Measurements from ENCODE around the gene MEIKIN.
"Not testable (repeated sequence)": the region's sequence is repeated elsewhere in the genome, so short reads cannot be mapped to it uniquely, and the experiment has no call there.

The MEIKIN gene

DNA sequence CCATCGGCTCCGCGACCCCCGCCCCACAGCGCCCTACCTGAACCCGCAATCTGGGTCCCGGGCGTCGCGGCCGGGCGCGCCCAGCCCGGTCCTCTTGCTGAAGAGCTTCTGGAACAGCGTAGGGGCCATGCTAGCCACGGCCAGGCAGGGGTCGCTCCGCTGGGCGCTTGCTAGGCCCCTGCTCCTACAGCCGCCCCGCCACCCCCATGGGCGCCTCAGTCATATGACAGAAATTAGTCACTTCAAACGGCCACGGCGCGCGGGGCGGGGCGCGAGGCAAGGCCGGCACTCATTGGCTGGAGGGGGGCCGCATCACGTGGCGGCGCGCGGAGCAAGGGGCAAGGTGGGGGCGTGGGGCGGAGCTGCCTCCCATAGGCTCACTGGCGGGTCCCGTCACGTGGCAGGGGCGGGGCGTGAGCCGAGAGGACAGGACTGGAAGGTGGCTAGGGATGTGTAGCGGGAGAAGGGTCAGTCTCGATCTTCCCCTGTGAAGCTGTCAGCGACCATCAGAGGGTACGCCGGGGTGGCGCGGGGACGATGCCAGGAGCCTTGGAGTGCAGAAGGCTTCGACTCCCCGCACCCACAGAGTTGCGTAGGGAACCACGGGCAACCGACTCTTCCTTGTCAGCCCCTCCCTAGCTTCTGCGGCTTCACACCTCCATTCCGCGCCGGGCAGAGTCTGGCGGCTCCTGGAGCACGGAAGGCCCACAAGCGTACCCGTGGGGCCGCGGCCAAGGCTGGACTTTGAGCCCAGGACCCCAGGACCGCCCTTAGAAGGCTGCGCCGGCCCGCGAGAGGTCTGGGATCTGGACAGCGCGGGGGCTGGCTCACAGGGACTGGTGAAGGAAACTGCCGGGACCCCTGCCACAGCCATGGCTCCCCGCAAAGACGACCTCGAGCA lies 148.4 kb downstream of the MEIKIN start, which contains the start of gene FNIP1:
Gene FNIP1, minus strand, starts transcription at position 225 of the 901 bp plus-strand sequence. Its CDS starts 96 bp downstream, at position 129.
- peak; percentile 99 for DNase-seq (ENCODE audit: low spot score)

DNA sequence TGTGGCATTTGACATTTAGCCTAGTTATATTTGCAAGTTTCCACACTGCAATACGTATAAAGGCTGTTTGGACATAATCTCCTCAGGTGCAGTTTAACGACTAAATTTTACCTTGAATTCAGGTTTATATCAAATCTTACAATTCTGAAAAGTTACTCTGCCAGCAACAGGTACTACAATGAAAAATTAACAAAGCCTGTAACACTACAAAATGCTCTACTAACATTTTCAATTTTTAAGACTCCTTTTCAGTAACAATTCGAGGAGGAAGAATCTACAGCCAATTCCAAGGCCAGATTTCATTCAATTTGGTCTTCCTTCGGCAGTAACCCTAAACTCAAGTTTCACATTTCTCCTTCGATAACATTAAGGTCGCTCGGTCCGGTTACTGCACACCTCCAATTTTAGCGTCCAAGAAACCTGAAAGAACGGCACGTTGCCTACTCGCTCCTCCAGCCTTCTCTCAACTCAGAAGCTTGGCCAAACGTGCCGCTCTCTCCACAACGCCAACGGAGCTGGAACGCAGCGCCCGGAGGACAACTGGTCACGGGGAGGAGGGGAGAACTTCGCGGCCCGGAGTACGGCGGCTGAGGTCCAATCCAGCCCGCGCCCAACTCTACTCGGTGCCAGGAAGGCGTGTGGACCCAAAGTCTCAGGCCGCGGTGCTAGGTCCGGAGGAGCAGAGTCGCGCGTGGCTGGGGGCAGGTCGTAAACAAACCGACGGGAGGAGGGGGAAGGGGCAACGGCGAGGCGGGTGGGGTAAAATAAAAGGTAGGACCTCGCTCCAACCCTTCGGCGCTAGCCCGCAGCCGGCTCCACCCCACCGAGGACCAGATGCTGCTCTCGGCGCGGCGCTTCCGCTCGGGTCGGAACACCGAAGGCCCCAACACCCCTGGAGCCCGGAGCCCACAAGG lies 149.3 kb downstream of the MEIKIN start:
- DNase-seq (ENCODE audit: low spot score) = peak; percentile 64

DNA sequence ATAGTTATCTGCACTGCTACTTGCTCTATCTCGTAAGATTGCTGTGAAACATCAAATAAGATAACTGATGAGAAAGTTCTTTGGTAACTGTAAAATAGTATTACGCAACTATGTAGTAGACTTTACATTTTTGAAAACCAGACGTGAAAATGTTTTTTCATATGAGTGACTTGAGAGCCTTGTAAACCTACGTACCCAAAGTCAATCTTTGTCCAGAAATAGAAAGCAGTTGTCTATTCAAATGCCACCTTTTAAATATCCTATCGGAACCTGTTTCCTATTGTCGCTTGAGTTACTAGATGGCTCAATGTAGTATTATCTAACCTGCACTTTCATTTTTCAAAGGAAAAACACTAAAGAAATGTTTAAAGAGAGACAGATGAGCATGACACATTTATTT lies 150.2 kb downstream of the MEIKIN start:
- no peak for DNase-seq (ENCODE audit: low spot score)

DNA sequence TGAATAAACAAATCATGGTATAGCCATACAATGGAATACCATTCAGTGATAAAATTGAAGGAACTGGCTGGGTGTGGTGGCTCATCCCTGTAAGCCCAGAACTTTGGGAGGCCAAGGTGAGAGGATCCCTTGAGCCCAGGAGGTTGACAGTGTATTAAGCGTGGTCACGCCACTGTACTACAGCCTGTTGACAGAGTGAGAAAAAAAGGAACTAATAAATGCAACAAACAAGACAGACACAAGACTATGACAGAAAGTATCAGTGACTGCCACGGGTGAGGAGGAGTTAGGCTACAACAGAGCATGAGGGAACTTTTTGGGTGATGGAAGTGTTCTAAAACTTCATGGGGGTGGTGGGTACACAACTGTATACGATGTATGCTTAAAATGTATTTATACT lies 150.9 kb downstream of the MEIKIN start:
- no peak for DNase-seq (ENCODE audit: low spot score)

DNA sequence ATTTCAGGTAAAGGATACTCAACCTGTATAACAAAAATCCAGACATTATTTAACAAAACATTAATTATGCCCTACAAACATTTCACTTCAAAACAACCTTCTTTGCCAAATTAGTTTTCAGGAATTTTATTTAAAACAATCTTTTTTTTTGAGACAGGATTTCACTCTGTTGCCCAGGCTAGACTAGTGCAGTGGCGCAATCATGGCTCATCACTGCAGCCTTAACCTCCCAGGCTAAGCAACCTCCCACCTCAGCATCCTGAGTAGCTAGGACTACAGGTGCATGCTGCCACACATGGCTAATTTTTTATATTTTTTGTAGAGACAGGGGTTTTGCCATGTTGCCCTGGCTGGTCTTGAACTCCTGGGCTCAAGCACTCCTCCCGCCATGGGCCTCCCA lies 152.6 kb downstream of the MEIKIN start:
- DNase-seq (ENCODE audit: low spot score) = no peak

DNA sequence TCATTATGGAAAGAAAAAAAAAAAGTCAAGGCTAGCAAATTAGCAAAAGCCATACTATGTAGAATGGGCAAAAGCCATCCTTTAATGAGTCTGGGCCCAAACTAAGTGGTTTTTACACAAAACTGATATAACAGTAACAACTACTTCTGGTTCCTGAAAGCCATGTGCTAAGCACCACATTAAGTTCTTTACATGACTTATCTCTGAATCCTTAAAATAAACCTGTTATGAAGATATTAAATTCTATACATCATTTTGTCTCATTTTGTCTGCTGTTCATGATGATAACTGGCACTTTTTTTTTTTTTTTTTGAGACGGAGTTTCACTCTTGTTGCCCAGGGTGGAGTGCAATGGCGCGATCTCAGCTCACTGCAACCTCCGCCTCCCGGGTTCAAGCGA lies 153.6 kb downstream of the MEIKIN start:
- no peak for DNase-seq (ENCODE audit: low spot score)

DNA sequence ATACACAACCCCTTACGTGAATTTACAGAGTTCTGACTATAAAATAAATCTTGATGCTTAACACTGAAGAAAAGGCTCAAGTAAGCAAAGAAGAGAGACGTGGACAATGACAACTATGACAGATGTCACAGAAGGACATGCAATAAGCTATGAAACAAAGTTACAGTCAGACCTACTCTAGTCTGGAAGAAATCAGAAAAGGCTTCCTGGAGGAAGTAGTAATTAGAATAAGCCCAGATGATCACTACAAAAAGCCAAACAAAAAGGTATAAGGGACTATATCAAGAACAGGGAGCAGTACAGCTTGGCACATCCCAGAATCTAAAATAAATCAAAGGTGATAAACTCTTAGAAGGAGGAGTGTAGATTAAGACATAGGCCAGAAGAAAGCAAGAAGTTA lies 154.9 kb downstream of the MEIKIN start:
- DNase-seq (ENCODE audit: low spot score) = no peak

DNA sequence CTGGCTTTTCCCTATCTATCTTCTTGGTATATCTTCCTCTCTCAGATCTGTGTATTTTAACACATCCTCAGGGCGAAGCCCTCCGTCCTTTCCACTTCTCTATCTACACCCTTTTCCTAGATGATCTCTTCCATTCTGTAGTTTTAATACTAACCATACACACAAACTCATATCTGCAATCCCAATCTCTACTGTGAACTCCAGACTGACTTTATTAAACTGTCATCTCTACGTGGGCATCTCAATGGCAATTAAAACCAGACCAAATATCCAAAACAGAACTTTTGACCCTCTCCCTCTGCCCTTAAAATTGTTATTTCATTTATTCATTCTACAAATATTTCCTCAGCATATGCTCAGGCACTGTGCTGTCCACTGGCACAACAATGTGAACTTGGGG lies 155.7 kb downstream of the MEIKIN start:
- DNase-seq (ENCODE audit: low spot score) = no peak

DNA sequence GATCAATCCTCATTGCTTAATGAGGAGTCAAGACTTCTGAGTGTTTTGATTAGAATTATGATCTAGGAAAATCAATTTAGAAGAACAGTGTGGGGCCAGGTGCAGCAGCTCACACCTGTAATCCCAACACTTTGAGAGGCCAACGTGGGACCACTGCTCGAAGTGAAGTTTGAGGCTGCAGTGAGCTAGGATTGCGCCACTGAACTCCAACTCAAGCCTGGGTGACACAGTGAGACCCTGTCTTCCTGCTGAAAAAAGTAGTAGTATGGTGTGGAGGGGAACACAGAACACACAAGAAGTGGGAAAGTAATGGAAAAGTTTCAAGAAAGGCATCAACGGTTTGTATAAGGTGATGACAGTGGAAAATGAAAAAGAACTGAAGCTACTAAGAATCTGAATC lies 157.7 kb downstream of the MEIKIN start:
- DNase-seq (ENCODE audit: low spot score) = no peak

DNA sequence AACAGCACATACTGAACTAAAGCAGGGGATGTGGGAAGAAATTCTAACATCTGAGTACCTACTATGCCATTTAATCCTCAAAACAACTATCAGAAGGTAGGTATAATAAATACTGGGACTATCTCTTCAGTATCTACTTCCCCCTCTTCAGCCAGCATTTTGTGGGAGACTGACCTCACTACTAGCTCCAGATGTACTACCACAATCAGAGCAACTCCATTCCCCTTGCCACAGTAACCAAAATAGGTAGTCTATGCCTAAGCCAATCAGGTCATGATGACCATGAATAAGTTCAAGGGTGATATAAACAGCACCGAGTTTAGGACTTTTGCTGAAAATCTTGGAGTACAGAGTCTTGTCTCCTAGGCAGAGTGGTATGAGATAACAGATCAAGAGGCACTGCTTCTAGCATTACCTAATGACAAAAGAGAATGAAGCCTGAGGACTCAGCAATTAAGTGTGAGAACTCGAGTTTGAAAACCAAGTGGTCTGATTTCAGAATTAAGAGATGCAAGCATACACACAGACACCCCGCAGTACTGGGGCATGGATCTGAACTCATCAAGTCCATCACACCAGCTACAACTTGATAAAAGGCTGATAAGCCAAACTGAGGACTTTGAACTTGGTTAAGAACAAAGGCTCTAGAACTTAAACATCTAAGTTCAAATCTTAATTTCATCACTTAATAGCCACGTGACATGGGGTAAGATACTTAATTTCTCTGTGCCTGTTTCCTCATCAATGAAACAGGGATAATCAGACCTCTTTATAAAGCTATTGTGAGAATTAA lies 158.4 kb downstream of the MEIKIN start:
- DNase-seq (ENCODE audit: low spot score) = no peak

DNA sequence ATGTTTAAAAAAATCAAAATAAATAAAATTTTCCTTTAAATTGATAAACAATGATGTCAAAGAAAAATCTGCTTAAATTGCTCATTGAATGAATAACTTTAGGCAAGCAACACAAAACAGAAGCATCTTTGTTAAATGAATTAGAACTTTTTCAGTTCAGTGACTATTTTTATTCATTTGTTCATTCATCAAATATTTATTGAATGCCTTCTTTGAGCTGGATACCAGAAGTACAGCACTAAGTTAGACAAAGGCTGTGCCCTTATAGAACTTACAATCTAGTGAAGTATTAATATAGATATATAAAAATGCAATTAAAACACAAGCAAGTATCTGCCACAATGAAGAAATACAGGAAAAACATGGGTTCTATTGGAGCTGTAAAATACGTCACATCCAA lies 159.4 kb downstream of the MEIKIN start:
- no peak for DNase-seq (ENCODE audit: low spot score)

DNA sequence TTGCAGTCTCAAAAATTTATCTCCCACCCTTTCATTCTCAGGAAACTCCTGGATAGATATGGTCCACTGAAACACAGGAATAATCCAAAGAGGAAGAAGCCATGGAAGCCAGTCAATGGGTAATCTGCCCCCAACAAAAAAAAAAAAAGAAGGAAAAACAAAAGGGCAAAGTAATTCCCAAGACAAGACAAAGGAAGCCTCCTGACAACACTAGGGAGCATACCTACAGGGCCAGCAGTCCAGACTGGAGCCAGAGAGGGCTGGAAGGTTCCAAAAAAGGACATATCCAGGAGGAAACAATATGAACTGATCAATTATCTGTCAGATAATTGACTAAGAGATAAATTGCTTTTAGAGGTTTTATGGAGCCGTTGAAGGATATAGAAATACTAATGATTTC lies 161.6 kb downstream of the MEIKIN start:
- DNase-seq (ENCODE audit: low spot score) = no peak

DNA sequence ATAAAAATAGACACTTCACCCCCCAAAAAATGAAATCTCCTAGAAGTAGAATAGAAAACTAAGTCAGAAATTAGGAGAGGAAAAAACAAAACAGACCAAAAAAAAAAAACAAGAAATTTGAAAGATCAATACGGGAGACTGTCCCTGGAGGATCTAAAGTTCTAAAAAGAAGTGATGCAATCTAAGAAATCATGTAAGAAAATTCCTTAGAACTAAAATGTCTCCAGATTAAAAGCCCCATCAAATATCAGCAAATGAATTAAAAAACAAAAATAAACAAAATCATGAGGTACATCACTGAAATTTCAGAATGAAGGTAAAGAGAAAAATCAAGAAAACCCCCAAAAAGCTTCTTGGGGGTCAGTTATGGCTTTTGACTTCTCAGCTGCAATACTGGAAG lies 162.1 kb downstream of the MEIKIN start:
- no peak for DNase-seq (ENCODE audit: low spot score)

DNA sequence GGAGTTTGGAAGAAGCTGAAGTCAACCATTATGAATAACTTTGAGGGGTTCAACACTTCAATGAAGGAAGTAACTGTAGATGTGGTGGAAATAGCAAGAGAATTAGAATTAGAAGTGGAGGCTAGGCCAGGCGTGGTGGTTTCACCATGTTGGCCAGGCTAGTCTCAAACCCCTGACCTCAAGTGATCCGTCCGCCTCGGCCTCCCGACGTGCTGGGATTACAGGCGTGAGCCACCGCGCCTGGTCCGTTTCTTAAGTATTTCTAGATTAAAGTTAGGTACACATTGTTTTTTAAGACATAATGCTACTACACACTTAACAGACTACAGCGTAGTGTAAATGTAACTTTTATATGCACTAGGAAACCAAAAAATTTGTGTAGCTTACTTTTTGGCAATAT lies 162.7 kb downstream of the MEIKIN start:
- DNase-seq (ENCODE audit: low spot score) = no peak

DNA sequence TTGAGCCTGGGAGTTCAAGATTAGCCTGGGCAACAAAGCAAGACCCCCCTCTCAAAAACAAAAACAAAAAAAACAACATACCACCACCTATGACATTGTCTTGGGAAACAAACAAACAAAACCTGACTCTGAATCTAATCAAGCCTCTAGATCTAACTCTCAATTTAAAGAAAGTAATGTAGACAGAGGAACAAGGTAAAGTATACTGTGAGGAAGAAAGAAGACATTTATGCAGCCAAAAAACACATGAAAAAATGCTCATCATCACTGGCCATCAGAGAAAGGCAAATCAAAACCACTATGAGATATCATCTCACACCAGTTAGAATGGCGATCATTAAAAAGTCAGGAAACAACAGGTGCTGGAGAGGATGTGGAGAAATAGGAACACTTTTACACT lies 167.3 kb downstream of the MEIKIN start:
- DNase-seq (ENCODE audit: low spot score) = not testable (repeated sequence)

DNA sequence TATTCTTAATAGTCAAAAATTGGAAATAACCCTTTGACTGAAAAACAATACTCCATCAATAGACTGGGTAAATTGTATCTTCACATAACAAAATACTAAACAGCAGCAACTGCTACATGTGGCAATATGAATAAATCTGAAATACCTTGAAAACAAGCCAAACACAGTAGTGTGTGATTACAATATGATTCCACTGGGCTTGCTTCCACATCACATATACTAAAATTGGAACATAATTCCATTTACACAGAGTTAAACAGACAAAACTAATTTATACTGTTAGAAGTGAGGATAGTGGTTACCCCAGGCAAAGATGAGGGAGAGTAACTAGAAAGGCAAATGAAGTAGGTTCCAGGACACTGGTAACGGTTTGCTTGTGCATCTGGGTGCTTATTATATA lies 169.0 kb downstream of the MEIKIN start:
- no peak for DNase-seq (ENCODE audit: low spot score)

DNA sequence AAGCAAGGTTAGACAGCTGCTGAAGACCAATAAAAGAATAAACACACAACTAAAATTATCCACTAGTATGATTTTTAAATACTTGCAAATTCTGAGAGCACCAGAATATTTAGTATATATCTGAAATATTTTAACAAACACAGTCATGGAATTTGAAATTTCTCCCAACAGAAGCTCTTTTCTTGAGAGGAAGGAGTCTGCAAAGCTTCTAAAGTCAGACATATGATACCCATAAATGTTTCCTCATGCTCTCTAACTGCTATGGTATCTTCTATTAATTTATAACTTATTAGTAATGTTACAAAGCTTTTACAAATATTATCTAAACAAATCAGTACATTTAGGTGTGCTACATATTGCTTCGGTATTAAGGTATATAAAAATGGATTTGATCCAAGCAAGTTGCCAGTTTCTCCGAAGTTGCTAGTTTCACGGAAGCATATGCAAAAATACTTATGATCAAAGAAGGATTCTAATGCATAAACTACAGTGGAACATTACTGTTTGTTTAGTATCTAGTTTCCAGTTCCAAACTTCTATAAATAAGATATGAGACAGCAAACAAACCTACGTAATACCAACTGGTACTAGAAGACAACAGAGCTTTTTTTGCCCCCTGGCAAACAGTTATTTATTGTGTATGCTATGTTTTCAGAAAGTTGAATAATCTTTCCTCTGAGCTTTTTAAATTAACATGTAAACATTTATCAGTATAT lies 170.7 kb downstream of the MEIKIN start:
- DNase-seq (ENCODE audit: low spot score) = no peak

DNA sequence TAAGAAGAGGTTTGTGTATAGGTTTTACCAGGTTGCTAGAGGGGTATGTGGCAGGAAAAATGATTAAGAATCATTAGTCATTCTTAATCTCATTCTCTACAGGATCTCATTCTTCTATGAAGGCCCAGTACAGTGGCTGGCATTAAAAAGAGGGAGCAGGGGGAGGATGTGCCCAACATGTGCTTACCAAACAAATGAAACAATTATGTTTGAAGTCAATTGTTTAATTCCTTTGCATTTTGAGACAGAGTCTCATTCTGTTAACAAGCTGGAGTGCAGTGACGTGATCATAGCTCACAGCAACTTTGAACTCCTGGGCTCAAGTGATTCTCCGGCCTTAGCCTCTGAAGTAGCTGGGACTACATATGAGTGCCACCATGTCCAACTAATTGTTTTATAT lies 171.7 kb downstream of the MEIKIN start:
- DNase-seq (ENCODE audit: low spot score) = no peak

DNA sequence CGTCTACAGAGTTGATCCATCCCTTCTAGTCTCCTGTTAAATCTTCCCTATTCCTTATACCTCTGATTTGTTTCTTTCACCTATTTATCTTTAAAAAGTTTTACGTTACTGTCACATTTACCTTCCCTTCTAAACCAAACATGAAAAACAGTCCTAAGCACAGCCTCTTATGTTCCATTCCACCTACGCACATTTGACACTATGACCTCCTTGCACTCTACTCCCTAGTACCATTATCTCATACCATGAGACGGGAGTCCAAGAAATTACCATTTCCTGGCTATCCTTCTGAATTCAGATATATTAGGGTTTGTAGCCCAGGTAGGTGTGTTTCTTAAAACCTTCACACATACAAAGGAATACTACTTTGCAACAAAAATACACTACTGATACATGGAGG lies 173.8 kb downstream of the MEIKIN start:
- DNase-seq (ENCODE audit: low spot score) = no peak

DNA sequence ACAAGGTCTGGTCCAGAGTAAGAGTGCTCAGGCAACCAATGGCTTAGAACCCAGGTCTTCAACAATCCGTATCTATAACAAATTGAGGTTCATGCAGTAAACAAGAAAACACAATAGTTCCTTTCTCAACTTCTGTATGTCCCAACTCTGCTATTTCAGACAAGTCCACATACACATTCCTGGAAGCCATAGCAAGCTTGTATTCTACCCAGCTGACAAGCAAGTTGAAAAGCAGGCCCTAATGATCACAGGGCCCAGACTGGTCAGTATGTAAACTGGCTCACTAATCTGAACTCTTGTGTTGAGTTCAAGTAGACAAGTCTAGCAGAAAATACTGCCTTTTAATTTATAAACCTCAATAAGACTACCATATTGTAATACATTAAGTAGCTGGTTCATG lies 175.5 kb downstream of the MEIKIN start:
- no peak for DNase-seq (ENCODE audit: low spot score)

DNA sequence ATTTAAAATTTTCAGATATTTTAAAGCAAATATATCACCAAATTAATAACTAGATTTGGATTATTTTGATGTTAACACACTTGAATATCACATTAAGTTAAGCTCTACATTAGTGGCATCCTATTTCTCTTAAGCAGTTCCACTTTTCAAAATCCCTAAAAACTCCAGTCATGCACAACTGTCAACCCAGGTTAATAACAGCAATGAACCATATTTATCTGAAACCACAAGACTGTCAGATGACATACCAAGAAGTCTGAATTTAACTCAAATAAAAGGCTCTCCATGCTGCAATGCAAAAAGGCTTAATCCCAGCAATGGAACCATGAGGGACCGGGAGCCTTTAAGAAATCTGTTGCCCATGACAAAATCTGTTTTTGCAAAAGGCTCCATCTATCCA lies 176.1 kb downstream of the MEIKIN start:
- no peak for DNase-seq (ENCODE audit: low spot score)

DNA sequence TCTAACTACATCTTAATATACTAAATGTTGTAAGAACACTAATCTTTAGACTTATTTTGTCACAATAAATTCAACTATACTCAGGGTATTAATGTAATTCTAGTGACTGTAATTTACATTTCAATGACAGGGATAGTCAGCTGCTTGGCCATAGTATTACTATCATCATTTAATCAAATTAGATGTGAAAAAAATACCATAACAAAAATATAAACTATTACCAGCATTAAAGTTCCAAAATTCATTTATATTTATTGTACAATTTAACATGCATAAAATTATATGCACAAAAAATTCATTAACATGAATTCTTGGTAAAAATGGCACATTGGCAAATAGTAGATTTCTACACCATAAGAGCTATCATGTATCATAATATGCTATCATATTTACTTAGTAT lies 177.6 kb downstream of the MEIKIN start:
- no peak for DNase-seq (ENCODE audit: low spot score)

Measured in D341Med (cell line).